Hepatocyte (in vitro differentiated cells): ENCODE data around the gene PDE3B. TPM values are rescaled to one million over a fixed set of nuclear protein-coding genes. Genes with fewer than 3 reads are reported as not detected.

Experiments
- DNase-seq: peaks from one replicate; pipeline ENCODE4 v3.0.0-alpha.2; 2016; ENCODE audit warnings: low spot score
- H2AFZ ChIP-seq: fragments of 200-600 bp; sonication (generic); 2 replicates; pipeline ENCODE4 v1.6.0; 2016; ENCODE audit warnings: antibody characterized with exemption, mild to moderate bottlenecking
- H3K27ac ChIP-seq: fragments of 200-600 bp; sonication (generic); 2 replicates; pipeline ENCODE4 v1.5.1; 2016; ENCODE audit warnings: mild to moderate bottlenecking
- H3K27me3 ChIP-seq: fragments of 200-600 bp; sonication (generic); 2 replicates; pipeline ENCODE4 v1.6.1; 2016
- H3K36me3 ChIP-seq: fragments of 200-600 bp; sonication (generic); replicated peaks from 2 replicates; pipeline ENCODE4 v1.5.1; 2016; ENCODE audit warnings: low read depth; ENCODE audit not compliant: insufficient read depth
- H3K4me1 ChIP-seq: fragments of 200-600 bp; sonication (generic); 2 replicates; pipeline ENCODE4 v1.5.1; 2016; ENCODE audit warnings: mild to moderate bottlenecking, moderate library complexity; ENCODE audit not compliant: insufficient read depth
- H3K4me2 ChIP-seq: fragments of 200-600 bp; sonication (generic); 2 replicates; pipeline ENCODE4 v1.6.0; 2016
- H3K4me3 ChIP-seq: fragments of 200-600 bp; sonication (generic); 2 replicates; pipeline ENCODE4 v1.5.1; 2016; ENCODE audit warnings: mild to moderate bottlenecking
- H3K79me2 ChIP-seq: fragments of 200-600 bp; sonication (generic); 2 replicates; pipeline ENCODE4 v1.6.0; 2017; ENCODE audit warnings: mild to moderate bottlenecking
- H3K9me2 ChIP-seq: fragments of 200-600 bp; sonication (generic); replicated peaks from 2 replicates; pipeline ENCODE4 v1.6.0; 2017; ENCODE audit warnings: mild to moderate bottlenecking; ENCODE audit not compliant: insufficient read depth
- H3K9me3 ChIP-seq: fragments of 200-600 bp; sonication (generic); 2 replicates; pipeline ENCODE4 v1.5.1; 2016; ENCODE audit warnings: low read depth, mild to moderate bottlenecking
- H4K20me1 ChIP-seq: fragments of 200-600 bp; sonication (generic); 2 replicates; pipeline ENCODE4 v1.6.0; 2016; ENCODE audit warnings: mild to moderate bottlenecking; ENCODE audit not compliant: insufficient read depth, poor library complexity, severe bottlenecking
- EZH2 ChIP-seq: fragments of 200-600 bp; sonication (generic); IDR thresholded peaks from 2 replicates; pipeline ENCODE4 v1.6.1; 2016; ENCODE audit warnings: antibody characterized with exemption, mild to moderate bottlenecking, borderline replicate concordance
- EZH2phosphoT487 ChIP-seq: fragments of 200-600 bp; sonication (generic); IDR thresholded peaks from one replicate; pipeline ENCODE4 v1.6.1; 2018; ENCODE audit warnings: antibody characterized with exemption, mild to moderate bottlenecking, low read depth, moderate library complexity; ENCODE audit not compliant: unreplicated experiment, severe bottlenecking
- WGBS: methylation state at CpG from one replicate; pipeline ENCODE4 v1.1.6; 2016; ENCODE audit warnings: low lambda C conversion rate; ENCODE audit errors: missing lambda C conversion rate; 5-methylcytosine and 5-hydroxymethylcytosine counted together
- polyA plus RNA-seq: library from polyadenylated mRNA; unstranded; fragments of >200 nt; fragmentation: Nextera tagmentation; extraction: Ambion mirVana; gene quantifications from 2 replicates; pipeline ENCODE4 v1.2.1, GENCODE V29; 2016
- total RNA-seq: library from RNA; depleted of rRNA; stranded (reverse); fragments of >200 nt; gene quantifications from 2 replicates; pipeline ENCODE4 v1.2.3, GENCODE V29; 2014
- TF ChIP-seq, protein P1 (sequence below): fragments of 200-600 bp; sonication (generic); IDR thresholded peaks from 2 replicates; pipeline ENCODE4 v1.5.1; 2016; ENCODE audit warnings: antibody characterized with exemption, mild to moderate bottlenecking; ENCODE audit not compliant: poor library complexity

The PDE3B gene
- total and polyA plus RNA-seq, 2 experiments from 2014 or later, result 15.8 to 46.3 TPM

DNA sequence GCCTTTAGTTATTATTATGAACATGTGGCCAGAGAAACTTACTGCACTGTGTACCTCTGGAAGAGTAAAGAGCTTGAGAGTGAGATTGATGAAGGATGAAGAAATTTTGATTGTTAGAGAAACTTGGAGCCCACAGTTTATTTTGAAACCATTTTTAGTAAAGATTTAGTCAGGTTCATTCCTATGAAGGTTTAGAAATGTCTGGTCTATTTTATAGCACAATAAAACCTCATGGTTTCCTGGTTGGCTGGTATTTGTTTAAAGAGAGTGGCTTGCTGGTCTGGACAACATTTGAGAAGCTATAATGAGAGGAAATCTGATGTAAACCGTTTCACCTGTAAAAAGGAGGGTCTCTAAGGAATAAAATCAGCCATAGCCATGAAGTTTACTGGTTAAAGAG lies 8.8 kb upstream of the PDE3B start:
- H3K9me2 ChIP-seq, result no peaks in the 10 kb centered on the region
- H3K9me3 ChIP-seq, result no peaks in the 10 kb centered on the region
- H4K20me1 ChIP-seq, result no peaks in the 10 kb centered on the region
- no peak for DNase-seq
- H3K36me3 ChIP-seq, result no peaks in the 10 kb centered on the region
- peaks cover 12% of the 10 kb centered on the region for H3K4me1 ChIP-seq
- WGBS, result 9% methylated on average over 1 of the region's 1 CpG
- H3K4me2 ChIP-seq, result peak overlapping the region; percentile 29
- no peak overlapping the region for H2AFZ ChIP-seq
- H3K27ac ChIP-seq, result peak overlapping the region; percentile 25
- no peaks in the 10 kb centered on the region for H3K27me3 ChIP-seq
- peaks cover 2% of the 10 kb centered on the region for H3K79me2 ChIP-seq
- no peak overlapping the region for H3K4me3 ChIP-seq
- no peak for TF ChIP-seq EZH2
- TF ChIP-seq EZH2phosphoT487, result no peak

DNA sequence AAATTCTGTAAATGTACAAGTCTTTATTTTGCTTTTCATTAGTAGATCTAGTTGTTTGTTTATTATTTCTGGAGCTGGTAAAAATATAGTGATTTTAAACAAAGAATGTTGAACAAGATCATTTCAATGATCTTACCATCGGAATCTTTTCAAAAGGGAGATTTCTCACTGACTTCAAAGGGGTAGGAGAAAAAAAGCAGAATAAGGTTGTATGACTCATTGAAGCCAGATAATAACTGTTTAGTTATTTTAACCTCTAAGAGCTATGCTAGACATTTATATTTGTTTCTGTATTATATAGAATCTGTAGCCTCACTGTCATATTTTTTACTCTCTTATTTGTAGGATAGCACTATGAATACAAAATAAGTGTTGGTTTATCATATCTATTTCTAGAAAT lies 8.1 kb upstream of the PDE3B start:
- no peak for DNase-seq
- Histone ChIP-seq H3K79me2 (peaks cover 2% of the 10 kb centered on the region), H3K4me2 (peak overlapping the region; percentile 29), H2AFZ (no peak overlapping the region), H4K20me1 (no peaks in the 10 kb centered on the region), H3K9me2 (no peaks in the 10 kb centered on the region), H3K27ac (peak overlapping the region; percentile 25), H3K36me3 (no peaks in the 10 kb centered on the region), H3K9me3 (no peaks in the 10 kb centered on the region), H3K4me3 (no peak overlapping the region), H3K4me1 (peaks cover 12% of the 10 kb centered on the region), H3K27me3 (no peaks in the 10 kb centered on the region)
- TF ChIP-seq EZH2phosphoT487, result no peak
- no peak for TF ChIP-seq EZH2
- TF ChIP-seq, protein P1, sequence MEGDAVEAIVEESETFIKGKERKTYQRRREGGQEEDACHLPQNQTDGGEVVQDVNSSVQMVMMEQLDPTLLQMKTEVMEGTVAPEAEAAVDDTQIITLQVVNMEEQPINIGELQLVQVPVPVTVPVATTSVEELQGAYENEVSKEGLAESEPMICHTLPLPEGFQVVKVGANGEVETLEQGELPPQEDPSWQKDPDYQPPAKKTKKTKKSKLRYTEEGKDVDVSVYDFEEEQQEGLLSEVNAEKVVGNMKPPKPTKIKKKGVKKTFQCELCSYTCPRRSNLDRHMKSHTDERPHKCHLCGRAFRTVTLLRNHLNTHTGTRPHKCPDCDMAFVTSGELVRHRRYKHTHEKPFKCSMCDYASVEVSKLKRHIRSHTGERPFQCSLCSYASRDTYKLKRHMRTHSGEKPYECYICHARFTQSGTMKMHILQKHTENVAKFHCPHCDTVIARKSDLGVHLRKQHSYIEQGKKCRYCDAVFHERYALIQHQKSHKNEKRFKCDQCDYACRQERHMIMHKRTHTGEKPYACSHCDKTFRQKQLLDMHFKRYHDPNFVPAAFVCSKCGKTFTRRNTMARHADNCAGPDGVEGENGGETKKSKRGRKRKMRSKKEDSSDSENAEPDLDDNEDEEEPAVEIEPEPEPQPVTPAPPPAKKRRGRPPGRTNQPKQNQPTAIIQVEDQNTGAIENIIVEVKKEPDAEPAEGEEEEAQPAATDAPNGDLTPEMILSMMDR, result no peak
- 21% methylated on average over 1 of the region's 1 CpG for WGBS

DNA sequence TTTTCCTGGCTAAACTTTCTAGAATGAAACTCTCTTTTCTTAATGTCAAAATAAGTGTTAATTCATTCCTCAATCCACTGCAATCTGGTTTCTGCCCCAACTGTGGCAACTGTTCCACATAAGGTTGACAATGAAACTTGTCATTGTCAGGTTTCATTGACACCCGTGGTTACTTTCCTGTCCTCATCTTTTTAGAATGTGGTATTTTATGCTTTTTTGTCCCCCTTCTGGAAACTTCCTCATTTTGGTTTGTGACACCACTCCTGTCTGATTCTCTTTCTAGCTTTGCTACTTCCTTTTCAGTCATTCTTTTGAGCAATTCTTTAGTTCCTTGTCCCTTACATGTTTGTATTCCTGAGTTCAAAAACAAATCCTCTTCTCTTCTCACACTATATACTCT lies 7.5 kb upstream of the PDE3B start:
- 44% methylated on average over 1 of the region's 1 CpG for WGBS
- H3K79me2 ChIP-seq, result peaks cover 2% of the 10 kb centered on the region
- no peaks in the 10 kb centered on the region for H3K36me3 ChIP-seq
- H3K9me3 ChIP-seq, result no peaks in the 10 kb centered on the region
- H4K20me1 ChIP-seq, result no peaks in the 10 kb centered on the region
- H3K4me3 ChIP-seq, result no peak overlapping the region
- peak overlapping the region; percentile 0 for H3K27ac ChIP-seq
- no peak for DNase-seq
- TF ChIP-seq EZH2phosphoT487, result no peak
- TF ChIP-seq EZH2, result no peak
- TF ChIP-seq, protein P1, result no peak
- H3K27me3 ChIP-seq, result no peaks in the 10 kb centered on the region
- H3K4me2 ChIP-seq, result no peak overlapping the region
- H2AFZ ChIP-seq, result no peak overlapping the region
- H3K9me2 ChIP-seq, result no peaks in the 10 kb centered on the region
- H3K4me1 ChIP-seq, result peaks cover 12% of the 10 kb centered on the region

DNA sequence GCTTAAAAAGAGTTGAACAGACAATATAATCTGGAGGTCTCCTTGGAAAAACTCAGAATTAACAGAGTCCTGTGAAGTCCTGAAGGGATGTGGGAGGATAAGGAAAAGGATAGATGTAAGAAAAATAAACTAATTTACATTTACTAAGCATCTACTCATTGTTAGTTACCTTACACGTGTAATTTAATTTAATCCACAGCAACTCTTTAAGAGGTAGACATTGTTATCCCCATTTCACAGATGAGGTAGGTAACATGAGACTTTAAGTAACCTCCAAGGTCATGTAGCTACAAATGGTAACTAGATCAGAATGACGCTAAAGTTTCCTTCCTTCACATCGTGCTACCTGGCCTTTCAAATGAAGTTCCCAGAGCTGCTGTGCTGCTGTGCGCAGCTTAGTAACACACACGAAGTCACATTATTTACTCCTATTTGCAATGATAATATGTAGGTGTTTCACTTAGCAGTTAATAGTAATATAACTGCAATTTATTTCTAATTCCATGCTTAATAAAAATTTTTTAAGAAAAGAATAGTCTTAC lies 5.7 kb upstream of the PDE3B start:
- peaks cover 23% of the 10 kb centered on the region for H3K4me1 ChIP-seq
- H2AFZ ChIP-seq, result no peak overlapping the region
- 90% methylated on average over 5 of the region's 5 CpGs for WGBS
- no peaks in the 10 kb centered on the region for H4K20me1 ChIP-seq
- H3K4me3 ChIP-seq, result no peak overlapping the region
- H3K79me2 ChIP-seq, result peaks cover 14% of the 10 kb centered on the region
- H3K9me3 ChIP-seq, result no peaks in the 10 kb centered on the region
- no peak for DNase-seq
- TF ChIP-seq EZH2phosphoT487, result no peak
- TF ChIP-seq, protein P1, result no peak
- TF ChIP-seq EZH2, result no peak
- H3K27me3 ChIP-seq, result no peaks in the 10 kb centered on the region
- H3K36me3 ChIP-seq, result no peaks in the 10 kb centered on the region
- H3K9me2 ChIP-seq, result no peaks in the 10 kb centered on the region
- H3K4me2 ChIP-seq, result no peak overlapping the region
- H3K27ac ChIP-seq, result no peak overlapping the region
